Vagina (tissue), 2 donors: ENCODE measurements around the gene PRDM7.

ENCODE experiments used
- POLR2A ChIP-seq, 2 donors: fragments of 450-650 bp; IDR thresholded peaks; one replicate each; pipeline ENCODE4 v1.6.1; 2017; ENCODE audit warnings: antibody characterized with exemption in 2 of 2, mild to moderate bottlenecking in 2 of 2, moderate library complexity in 2 of 2
- POLR2AphosphoS5 ChIP-seq, 2 donors: sonication (generic); formaldehyde crosslinking; IDR thresholded peaks; one replicate each; pipeline ENCODE4 v1.9.0; 2017; ENCODE audit warnings: antibody characterized with exemption in 2 of 2, mild to moderate bottlenecking in 2 of 2, low read depth in 1 of 2; ENCODE audit not compliant: insufficient read depth in 1 of 2
- TF ChIP-seq, protein P1 (sequence below), 3 experiments: fragments of 450-650 bp in 2 of 3; fragments of 200-600 bp in 1 of 3; sonication (generic) in 1 of 3; IDR thresholded peaks; one replicate each; pipeline ENCODE4 v1.5.1; 2017 to 2019; ENCODE audit warnings: antibody characterized with exemption in 3 of 3, mild to moderate bottlenecking in 2 of 3, moderate library complexity in 2 of 3

DNA sequence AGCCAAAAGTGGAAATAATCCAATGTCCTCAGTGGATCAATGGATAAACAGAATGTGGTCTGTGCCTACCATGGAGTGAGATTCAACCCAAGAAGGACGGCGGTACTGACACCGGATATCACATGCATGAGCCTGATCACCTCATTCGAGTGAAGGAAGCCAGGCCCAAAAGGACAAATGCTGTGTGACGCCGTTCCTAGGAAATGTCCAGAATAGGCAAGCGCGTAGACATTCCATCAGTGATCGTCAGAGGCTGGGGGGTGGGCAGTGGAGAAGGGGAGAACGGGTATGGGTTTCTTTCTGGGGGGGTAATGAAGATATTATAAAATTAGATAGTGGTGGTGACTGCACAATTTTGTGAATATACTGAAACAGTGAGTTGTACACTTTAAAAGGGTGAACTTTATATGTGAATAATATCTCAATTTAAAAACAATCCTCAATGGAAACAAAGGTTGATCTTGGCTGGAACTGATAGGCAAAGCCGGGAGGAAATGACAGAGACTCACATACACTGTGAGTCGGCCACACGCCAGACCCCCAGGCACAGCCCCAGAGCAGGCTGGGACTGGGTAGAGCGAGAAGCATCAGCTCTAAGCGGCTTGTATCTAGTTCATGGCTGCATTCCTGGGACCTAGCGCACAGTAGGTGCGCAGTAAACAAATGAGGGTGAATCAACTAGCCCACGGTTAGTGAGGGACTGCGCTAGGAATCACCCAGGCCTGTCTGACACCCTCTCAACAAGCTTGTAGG is 61.4 kb downstream of the PRDM7 start:
- TF ChIP-seq, protein P1, sequence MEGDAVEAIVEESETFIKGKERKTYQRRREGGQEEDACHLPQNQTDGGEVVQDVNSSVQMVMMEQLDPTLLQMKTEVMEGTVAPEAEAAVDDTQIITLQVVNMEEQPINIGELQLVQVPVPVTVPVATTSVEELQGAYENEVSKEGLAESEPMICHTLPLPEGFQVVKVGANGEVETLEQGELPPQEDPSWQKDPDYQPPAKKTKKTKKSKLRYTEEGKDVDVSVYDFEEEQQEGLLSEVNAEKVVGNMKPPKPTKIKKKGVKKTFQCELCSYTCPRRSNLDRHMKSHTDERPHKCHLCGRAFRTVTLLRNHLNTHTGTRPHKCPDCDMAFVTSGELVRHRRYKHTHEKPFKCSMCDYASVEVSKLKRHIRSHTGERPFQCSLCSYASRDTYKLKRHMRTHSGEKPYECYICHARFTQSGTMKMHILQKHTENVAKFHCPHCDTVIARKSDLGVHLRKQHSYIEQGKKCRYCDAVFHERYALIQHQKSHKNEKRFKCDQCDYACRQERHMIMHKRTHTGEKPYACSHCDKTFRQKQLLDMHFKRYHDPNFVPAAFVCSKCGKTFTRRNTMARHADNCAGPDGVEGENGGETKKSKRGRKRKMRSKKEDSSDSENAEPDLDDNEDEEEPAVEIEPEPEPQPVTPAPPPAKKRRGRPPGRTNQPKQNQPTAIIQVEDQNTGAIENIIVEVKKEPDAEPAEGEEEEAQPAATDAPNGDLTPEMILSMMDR (IDR thresholded peaks at IDR 0.05): no peak
- TF ChIP-seq POLR2AphosphoS5 (IDR thresholded peaks at IDR 0.05; ENCODE audit: insufficient read depth in 1 of 2, low read depth in 1 of 2) (no peak), POLR2A (IDR thresholded peaks at IDR 0.05) (no peak)
